Measurements from ENCODE around the gene BUB1B.

GRCh38 chr15:40155270-40155910 is 5.5 kb upstream of the BUB1B start:
- TF ChIP-seq CTCF (IDR thresholded peaks at IDR 0.05; ENCODE audit: low read depth, low read length, poor library complexity, severe bottlenecking) (no peak), EZH2phosphoT487 (IDR thresholded peaks at IDR 0.05; ENCODE audit: borderline replicate concordance, low read length) (no peak)

Data from DOHH2 (cell line).